ENCODE measurements around the gene UGT8.
"Not testable (repeated sequence)": the region's sequence is repeated elsewhere in the genome, so short reads cannot be mapped to it uniquely, and the experiment has no call there.

The UGT8 gene

GRCh38 chr4:114613560-114613959, 15.0 kb downstream of the UGT8 start:
- Histone ChIP-seq H3K4me3 (ENCODE audit: low read depth in 1 of 2, low read length in 1 of 2) (no peak overlapping the region), H3K27me3 (no peaks in the 10 kb centered on the region), H3K4me1 (ENCODE audit: control insufficient read depth in 1 of 2, insufficient read depth in 1 of 2, low read depth in 1 of 2, low read length in 1 of 2) (no peaks in the 10 kb centered on the region), H3K36me3 (no peaks in the 10 kb centered on the region), H3K27ac (no peak overlapping the region), H3K9me3 (no peaks in the 10 kb centered on the region)
- no peak for TF ChIP-seq CTCF (IDR thresholded peaks at IDR 0.05)

- TF ChIP-seq CTCF (IDR thresholded peaks at IDR 0.05) = no peak
- Histone ChIP-seq H3K36me3 (no peaks in the 10 kb centered on the region), H3K9me3 (no peaks in the 10 kb centered on the region), H3K27me3 (no peaks in the 10 kb centered on the region), H3K27ac (no peak overlapping the region), H3K4me1 (ENCODE audit: control insufficient read depth in 1 of 2, insufficient read depth in 1 of 2, low read depth in 1 of 2, low read length in 1 of 2) (no peaks in the 10 kb centered on the region), H3K4me3 (ENCODE audit: low read depth in 1 of 2, low read length in 1 of 2) (no peak overlapping the region)
Measured at GRCh38 chr4:114615435-114615834, 16.8 kb downstream of the UGT8 start.

- not testable (repeated sequence) for H3K27me3 ChIP-seq; H3K4me1 ChIP-seq (ENCODE audit: control insufficient read depth in 1 of 2, insufficient read depth in 1 of 2, low read depth in 1 of 2, low read length in 1 of 2); H3K36me3 ChIP-seq; H3K27ac ChIP-seq; H3K4me3 ChIP-seq (ENCODE audit: low read depth in 1 of 2, low read length in 1 of 2); H3K9me3 ChIP-seq
Measured at GRCh38 chr4:114616036-114616435, 17.4 kb downstream of the UGT8 start.

GRCh38 chr4:114626196-114626595, 27.6 kb downstream of the UGT8 start:
- H3K27me3 ChIP-seq = no peaks in the 10 kb centered on the region
- H3K4me3 ChIP-seq (ENCODE audit: low read depth in 1 of 2, low read length in 1 of 2) = no peak overlapping the region
- no peaks in the 10 kb centered on the region for H3K9me3 ChIP-seq
- H3K27ac ChIP-seq = no peak overlapping the region
- no peak for TF ChIP-seq CTCF (IDR thresholded peaks at IDR 0.05)
- no peaks in the 10 kb centered on the region for H3K4me1 ChIP-seq (ENCODE audit: control insufficient read depth in 1 of 2, insufficient read depth in 1 of 2, low read depth in 1 of 2, low read length in 1 of 2)
- no peaks in the 10 kb centered on the region for H3K36me3 ChIP-seq

- Histone ChIP-seq H3K4me3 (ENCODE audit: low read depth in 1 of 2, low read length in 1 of 2) (no peak overlapping the region), H3K36me3 (no peaks in the 10 kb centered on the region), H3K4me1 (ENCODE audit: control insufficient read depth in 1 of 2, insufficient read depth in 1 of 2, low read depth in 1 of 2, low read length in 1 of 2) (no peaks in the 10 kb centered on the region), H3K9me3 (no peaks in the 10 kb centered on the region), H3K27me3 (no peaks in the 10 kb centered on the region), H3K27ac (no peak overlapping the region)
- no peak for TF ChIP-seq CTCF (IDR thresholded peaks at IDR 0.05)
Measured at GRCh38 chr4:114636192-114636935, 37.8 kb downstream of the UGT8 start.

- H3K9me3 ChIP-seq = no peaks in the 10 kb centered on the region
- H3K4me3 ChIP-seq (ENCODE audit: low read depth in 1 of 2, low read length in 1 of 2) = no peak overlapping the region
- H3K4me1 ChIP-seq (ENCODE audit: control insufficient read depth in 1 of 2, insufficient read depth in 1 of 2, low read depth in 1 of 2, low read length in 1 of 2) = no peaks in the 10 kb centered on the region
- no peaks in the 10 kb centered on the region for H3K27me3 ChIP-seq
- H3K27ac ChIP-seq = no peak overlapping the region
- no peak for TF ChIP-seq CTCF (IDR thresholded peaks at IDR 0.05)
- H3K36me3 ChIP-seq = no peaks in the 10 kb centered on the region
Measured at GRCh38 chr4:114642173-114642780, 43.7 kb downstream of the UGT8 start.

All from neutrophil (primary cell).